GM19395 (cell line): ENCODE data around the gene DGKD.

Source experiments
- ATAC-seq: cut with Tn5 transposase; IDR thresholded peaks from one replicate; pipeline ENCODE4 v1.9.1; 2021; ENCODE audit warnings: mild to moderate bottlenecking, moderate library complexity; ENCODE audit not compliant: unreplicated experiment

The DGKD gene

DNA sequence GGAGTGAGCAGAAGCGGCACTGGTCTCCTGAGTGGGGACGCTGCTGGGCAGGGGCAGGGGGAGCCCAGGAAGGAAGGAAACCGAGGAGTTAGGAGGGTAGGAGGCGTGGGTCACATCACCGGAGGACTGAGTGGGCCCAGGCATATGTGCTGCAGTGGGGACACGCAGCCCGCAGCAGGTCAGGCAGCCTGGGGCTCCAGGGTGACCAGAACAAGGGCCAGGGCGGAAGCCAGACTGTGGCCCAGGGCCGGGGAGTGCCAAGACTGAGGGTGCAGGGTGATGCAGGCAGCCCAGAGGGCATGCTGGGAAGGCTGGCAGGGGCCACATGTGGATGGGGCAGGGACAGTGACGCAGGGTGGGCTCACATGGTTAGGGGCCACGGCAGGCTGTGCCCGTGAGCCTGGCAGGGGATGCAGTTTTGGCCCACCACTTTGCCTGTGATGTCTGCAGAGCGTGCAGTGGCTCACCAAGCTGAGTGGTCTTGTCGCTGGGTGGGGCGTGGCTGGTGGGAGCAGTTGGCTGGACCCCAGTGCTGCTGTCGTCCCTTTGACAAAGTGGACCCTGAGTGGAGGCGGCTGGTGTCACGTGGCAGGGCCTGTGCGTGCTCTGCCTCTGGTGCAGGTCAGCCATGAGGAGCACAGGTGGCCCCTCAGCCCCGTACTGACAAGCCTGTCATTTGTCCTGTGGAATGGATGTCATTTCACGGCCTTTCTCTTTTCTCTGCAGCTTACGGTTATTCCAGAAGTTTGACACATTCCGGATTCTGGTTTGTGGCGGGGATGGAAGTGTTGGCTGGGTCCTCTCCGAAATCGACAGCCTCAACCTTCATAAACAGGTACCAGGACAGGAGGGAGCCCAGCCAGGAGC, 87.1 kb downstream of the DGKD start:
- no peak for ATAC-seq

DNA sequence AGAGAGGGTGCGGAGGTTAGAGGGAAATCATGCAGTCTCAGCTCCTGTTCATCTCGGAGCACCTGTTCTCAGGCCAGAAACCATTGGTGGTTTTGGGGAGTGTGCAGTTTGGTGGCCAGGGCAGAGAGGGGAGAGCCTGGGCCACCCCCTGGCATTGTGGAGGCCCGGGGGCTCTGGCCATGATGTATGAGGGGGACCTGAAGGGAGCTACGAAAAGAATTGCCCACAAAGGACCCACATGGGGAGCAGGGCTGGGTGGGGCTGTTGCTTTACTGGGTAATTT, 87.7 kb downstream of the DGKD start:
- no peak for ATAC-seq

- ATAC-seq, result no peak
These were observed 89.4 kb downstream of the DGKD start for GRCh38 chr2:233443511-233444183.

GRCh38 chr2:233444501-233444900, 90.2 kb downstream of the DGKD start:
- ATAC-seq, result no peak

GRCh38 chr2:233445152-233445830, 91.0 kb downstream of the DGKD start:
- ATAC-seq, result no peak

DNA sequence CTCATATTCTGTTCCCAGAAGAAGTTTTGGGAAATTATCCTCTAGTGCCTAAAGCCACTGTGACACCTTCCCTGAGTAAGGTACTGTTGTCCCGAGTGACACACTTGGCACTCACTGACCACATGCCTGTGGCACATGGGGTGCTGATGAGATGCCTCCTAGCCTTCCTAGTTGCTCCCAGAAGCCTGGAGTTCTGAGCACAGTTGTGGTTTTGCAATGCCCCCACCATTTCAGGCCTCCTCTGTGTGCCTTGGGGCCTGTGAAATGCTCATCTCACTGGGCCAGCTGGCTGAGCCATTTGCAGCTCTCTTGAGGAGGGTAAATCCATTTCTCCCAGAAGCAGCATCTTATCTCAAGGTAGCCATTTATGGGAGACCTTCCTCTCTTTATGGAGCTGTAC, 91.8 kb downstream of the DGKD start:
- no peak for ATAC-seq

DNA sequence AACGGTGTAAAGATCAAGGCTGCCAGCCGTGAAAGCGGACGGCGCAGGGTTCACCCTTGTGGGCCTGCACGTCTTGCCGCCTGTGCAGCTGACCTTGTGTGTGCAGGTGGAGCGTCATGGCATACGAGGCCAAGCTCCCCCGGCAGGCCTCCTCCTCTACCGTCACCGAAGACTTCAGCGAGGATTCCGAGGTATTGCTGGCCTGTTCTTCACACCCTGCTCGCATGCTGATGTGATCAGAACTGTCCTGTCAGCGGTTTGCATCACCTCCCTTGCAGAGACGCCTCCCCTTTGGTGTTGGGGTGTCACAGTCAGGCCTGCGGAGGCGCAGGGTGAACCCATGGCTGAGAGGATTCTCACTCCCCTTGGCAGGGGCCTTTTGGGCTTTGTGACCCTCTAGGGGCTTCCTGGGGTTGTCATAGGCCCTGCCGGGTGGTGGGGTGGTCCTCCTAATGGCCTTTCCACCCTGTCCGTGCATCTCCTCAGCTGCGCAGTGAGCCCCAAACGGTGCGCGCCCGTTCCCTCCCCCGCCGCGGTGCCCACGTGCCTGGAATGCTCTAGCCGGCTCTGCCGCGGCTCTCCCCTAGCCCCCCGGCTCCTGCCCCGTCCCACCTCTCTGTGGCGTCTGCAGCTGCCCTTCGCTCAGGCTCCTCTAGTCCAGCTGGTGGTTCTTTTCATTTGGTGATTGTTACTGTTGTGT, 92.5 kb downstream of the DGKD start:
- no peak for ATAC-seq

DNA sequence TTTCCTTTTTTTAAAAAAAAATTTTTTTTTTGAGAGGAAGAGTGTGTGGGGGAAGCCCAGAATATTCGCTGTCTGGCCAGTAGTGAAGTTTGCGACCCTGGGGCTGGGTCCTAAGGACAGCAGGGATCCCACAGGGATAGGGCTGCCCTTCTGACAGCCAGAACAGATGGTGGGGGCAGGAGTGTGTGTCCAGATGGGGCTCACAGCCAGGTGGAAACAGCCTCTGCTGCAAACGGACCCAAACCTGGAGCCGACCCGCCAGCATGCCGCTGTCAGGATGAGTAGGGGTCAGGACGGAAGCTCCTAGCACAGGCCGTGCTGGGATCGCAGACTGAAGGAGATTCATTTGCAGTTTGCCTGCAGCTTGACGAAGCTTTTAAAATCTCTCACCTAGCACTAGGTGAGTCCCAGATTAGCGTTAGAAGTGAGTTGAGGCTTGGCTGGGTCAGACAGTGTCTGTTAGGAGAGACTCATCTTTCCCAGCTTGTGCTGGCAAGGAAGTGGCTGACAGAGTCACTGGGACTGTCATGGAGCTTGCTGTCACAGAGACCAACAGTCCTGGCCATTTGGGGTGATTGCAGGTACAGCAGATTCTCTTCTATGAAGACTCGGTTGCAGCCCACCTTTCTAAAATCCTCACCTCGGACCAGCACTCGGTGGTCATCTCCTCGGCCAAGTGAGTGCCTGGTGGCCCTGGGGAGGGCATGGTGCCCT, 93.4 kb downstream of the DGKD start:
- no peak for ATAC-seq

- ATAC-seq, result no peak
These were observed 93.9 kb downstream of the DGKD start for GRCh38 chr2:233448220-233448559.

DNA sequence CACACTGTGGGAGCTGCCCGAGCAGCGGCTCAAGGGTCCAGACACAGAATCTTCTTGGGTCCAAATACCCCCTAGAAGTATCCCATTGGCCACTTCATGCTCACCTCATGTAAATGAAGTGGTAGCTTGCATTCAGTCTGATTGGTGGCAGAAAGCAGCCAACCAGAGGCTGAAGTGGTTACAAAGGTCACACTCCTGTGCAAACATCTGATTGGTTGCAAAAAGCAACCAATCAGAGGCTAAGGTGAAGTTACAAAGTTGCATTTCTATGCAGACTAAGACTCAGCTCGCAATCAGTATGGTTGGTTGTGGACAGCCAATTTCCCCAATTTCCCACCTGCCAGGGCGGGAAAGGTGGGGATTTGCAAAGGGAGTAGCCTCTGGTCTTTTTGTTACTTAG, 94.3 kb downstream of the DGKD start:
- ATAC-seq, result no peak

- no peak for ATAC-seq
These were observed 95.0 kb downstream of the DGKD start for GRCh38 chr2:233449081-233449901.

DNA sequence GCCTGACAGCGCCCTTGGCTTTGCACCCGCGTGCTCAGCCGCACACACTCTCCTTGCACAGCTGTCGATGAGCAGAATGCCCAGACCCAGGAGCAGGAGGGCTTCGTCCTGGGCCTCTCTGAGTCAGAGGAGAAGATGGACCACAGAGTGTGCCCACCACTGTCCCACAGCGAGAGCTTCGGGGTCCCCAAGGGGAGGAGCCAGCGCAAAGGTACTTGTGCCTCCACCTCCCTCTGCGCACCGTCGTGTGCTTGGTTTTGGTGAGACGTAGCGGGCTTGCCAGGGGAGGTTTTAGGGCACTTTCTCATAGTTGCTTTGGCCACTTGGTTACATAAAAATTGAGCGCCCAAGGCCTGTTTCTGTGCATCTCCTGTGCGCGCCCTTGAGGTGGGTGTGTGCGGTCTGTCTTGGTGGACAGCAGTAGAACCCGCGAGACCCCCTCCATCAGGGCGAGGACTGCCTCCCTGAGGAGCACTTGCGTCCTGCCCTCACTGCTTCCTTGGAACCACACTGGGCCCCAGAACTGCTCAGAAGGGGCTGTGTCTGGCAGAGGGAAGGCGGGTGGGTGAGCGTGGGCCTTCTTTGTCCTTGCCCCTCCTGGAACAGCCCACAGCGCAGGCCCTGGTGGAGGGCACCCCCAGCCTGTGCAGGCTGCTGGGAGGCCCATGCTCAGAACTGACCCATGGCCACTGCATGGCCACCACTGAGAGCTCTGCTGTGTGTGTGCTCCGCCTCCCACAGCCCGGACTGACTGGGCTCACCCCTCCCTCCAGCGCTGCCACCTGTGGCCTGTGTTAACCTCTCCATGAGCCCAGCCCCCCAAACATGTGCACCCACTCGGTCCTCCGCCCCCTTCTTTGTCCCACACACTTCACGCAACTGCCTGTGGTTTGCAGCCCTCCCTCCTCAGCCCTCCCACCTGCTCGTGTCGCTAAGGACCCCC, 95.9 kb downstream of the DGKD start:
- no peak for ATAC-seq

DNA sequence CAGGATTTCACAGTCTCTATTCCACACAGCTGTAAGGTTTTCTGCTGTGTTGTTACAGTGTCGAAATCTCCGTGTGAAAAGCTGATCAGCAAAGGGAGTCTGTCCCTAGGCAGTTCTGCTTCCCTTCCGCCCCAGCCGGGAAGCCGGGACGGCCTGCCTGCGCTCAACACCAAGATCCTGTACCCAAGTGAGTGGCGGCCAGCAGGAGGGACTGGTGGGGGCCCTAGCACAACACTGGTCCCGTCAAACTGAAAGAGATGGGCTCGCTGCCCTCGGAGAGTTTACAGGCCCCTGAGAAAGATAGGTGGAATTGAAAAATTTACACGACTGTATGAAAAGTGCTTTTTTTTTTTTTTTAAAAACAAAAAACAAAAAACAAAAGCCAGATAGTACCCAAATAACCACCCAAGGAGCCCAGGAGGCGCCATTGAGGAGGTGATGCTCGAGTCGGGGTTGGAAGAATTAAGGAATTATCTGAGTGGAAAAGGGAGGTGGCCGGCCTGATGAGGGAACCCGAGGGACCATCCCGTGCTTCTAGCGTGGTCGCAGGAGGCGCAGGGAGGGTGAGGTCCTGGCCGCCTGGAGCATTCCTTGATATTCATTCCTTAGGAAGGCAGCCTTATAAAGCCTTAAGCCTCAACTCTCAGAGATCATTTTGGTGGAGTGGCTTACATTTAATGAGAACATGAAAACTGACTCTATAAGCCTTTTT, 96.7 kb downstream of the DGKD start:
- ATAC-seq, result no peak

DNA sequence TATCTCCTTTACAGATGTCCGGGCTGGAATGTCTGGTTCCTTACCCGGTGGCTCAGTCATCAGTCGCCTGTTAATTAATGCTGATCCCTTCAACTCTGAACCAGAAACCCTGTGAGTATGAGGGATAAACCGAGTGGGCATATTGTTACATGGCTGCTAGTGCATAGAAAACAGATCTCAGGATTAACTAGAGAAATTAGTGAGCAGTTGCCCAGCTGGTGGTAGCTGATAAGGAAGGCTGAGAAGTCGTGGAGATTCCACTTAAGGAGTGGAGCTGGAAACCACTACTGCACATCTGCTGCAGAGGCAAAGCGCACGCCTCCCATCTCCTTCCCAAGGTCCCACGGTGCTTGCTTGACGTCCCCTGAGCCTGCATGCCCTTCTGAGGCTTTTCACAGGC, 97.7 kb downstream of the DGKD start:
- ATAC-seq, result no peak

- ATAC-seq, result no peak
These were observed 99.0 kb downstream of the DGKD start for GRCh38 chr2:233453111-233453915.

GRCh38 chr2:233453916-233454315, 99.6 kb downstream of the DGKD start:
- ATAC-seq, result no peak

DNA sequence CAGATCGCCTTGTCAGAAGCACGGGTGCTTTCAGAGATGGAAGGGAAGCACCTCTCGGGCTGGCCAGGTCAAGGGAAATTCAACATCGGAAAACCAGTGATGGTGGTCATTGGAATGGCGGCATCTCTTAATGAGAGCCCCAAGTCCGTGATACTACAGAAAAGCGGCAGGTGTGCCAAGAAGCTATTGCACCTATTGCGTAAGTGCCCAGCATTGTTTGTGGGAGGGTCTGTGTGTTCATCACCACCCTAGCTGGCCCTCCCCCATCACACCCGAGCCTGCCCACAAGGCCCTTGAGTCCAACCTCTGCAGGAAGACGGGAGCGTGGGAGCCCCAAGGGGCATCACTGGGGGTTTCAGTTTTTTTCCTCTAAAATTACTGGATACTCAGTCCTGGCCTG, 100.7 kb downstream of the DGKD start:
- no peak for ATAC-seq

DNA sequence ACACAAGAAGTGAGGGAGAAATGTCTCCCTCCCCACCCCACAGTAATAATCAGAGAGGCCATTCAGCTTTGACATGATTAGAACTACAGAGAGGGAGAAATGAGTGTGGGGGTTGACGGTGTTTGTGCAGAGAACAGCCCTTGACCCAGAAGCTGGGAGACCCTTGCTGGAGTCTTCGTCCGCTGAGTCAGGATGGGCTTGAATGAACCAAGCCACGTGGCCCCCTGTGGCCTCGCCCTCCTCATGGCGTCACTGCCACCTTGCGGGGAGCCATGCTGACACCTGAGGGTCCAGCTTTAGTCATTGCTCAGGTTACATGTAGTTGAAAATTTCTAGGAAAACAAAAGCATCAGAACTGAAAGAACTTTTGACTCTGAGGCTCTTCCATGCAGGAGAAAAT, 101.2 kb downstream of the DGKD start:
- no peak for ATAC-seq
